Neural progenitor cell (in vitro differentiated cells): ENCODE measurements around the gene PRDM15.

ENCODE experiments used
- EZH2 ChIP-seq: fragments of 200-600 bp; sonication (generic); IDR thresholded peaks from 2 replicates; pipeline ENCODE4 v1.6.1; 2017; ENCODE audit warnings: antibody characterized with exemption, mild to moderate bottlenecking, moderate library complexity
- EZH2phosphoT487 ChIP-seq: fragments of 200-600 bp; sonication (generic); IDR thresholded peaks from 2 replicates; pipeline ENCODE4 v1.6.1; 2017; ENCODE audit warnings: antibody characterized with exemption
- TF ChIP-seq, protein P1 (sequence below): fragments of 200-600 bp; sonication (generic); IDR thresholded peaks from 2 replicates; pipeline ENCODE4 v1.5.1; 2017; ENCODE audit warnings: antibody characterized with exemption, mild to moderate bottlenecking

DNA sequence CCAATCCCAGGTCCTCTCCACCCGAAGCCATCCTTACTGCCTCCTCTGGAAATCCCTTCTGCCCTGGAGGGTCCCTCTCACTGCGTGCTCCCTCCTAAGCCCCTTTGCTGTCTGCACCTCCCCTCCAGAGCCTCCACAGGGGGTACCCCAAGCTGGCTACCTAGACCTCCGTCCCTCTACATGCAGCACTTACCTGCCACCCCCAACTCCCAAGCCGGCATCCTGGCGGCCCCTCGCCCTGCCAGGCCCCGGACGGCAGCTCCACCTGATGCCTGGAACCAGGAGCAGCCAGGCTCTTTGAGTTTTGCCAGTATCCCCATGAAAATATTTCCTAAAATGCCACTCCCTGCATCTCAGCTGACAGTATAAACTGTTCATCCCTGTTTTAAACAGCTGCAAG is 4.1 kb downstream of the PRDM15 start:
- TF ChIP-seq, protein P1, sequence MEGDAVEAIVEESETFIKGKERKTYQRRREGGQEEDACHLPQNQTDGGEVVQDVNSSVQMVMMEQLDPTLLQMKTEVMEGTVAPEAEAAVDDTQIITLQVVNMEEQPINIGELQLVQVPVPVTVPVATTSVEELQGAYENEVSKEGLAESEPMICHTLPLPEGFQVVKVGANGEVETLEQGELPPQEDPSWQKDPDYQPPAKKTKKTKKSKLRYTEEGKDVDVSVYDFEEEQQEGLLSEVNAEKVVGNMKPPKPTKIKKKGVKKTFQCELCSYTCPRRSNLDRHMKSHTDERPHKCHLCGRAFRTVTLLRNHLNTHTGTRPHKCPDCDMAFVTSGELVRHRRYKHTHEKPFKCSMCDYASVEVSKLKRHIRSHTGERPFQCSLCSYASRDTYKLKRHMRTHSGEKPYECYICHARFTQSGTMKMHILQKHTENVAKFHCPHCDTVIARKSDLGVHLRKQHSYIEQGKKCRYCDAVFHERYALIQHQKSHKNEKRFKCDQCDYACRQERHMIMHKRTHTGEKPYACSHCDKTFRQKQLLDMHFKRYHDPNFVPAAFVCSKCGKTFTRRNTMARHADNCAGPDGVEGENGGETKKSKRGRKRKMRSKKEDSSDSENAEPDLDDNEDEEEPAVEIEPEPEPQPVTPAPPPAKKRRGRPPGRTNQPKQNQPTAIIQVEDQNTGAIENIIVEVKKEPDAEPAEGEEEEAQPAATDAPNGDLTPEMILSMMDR, result no peak
- TF ChIP-seq EZH2 (no peak), EZH2phosphoT487 (no peak)
